VCaP (cell line): ENCODE measurements around the gene GRIN3A.
A peak's percentile ranks its signal among the peaks of the same experiment; 100 is the strongest.

Experiments
- H3K27ac ChIP-seq: fragments of 450-650 bp; 2 replicates; pipeline ENCODE4 v1.5.1; 2017
- TF ChIP-seq, protein P1 (sequence below): fragments of 450-650 bp; conservative IDR thresholded peaks from 2 replicates; pipeline ENCODE4 v1.5.1; 2017; ENCODE audit warnings: mild to moderate bottlenecking, moderate library complexity

GRIN3A gene

DNA sequence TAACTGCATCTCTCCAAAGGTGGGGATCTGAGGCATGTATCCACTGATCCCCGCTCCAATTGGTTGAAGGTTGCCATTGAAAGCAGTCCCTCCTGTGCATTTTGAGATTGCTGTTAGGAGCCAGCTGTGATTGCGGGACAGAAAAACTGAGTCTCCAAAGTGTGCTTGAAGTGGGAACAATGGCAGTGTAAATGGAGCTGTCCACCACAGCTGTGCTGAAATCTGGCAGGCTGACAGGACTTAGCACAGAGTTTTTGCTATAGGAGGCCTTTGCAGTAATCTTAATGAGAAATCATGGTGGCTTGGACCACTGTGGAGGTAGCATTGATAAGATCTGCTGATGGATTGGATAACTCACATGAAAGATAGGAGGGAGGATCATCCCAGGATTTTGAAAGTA is 201.5 kb downstream of the GRIN3A start:
- TF ChIP-seq, protein P1, sequence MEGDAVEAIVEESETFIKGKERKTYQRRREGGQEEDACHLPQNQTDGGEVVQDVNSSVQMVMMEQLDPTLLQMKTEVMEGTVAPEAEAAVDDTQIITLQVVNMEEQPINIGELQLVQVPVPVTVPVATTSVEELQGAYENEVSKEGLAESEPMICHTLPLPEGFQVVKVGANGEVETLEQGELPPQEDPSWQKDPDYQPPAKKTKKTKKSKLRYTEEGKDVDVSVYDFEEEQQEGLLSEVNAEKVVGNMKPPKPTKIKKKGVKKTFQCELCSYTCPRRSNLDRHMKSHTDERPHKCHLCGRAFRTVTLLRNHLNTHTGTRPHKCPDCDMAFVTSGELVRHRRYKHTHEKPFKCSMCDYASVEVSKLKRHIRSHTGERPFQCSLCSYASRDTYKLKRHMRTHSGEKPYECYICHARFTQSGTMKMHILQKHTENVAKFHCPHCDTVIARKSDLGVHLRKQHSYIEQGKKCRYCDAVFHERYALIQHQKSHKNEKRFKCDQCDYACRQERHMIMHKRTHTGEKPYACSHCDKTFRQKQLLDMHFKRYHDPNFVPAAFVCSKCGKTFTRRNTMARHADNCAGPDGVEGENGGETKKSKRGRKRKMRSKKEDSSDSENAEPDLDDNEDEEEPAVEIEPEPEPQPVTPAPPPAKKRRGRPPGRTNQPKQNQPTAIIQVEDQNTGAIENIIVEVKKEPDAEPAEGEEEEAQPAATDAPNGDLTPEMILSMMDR = no peak

DNA sequence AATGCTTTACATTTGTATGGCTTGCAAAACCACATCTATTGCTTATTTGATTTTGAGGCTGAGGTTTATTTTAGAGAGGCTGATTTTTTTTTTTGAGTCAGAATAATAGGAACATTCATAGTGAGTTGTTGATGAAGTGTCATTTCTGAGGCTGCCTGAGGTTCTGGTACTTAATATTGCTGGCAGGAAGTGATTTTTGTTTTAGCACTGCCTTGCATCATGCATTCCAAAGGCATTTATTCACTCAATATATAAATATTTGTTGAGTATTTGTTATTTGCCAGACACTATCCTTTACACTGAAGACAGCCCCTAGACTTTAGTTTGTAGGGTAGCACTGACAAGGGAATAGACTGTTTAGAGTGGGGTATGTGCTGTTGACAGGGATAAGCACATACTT is 202.1 kb downstream of the GRIN3A start:
- TF ChIP-seq, protein P1 = no peak

More for the DNA sequence above, 201.5 kb downstream of the GRIN3A start:
- no peak overlapping the region for H3K27ac ChIP-seq

DNA sequence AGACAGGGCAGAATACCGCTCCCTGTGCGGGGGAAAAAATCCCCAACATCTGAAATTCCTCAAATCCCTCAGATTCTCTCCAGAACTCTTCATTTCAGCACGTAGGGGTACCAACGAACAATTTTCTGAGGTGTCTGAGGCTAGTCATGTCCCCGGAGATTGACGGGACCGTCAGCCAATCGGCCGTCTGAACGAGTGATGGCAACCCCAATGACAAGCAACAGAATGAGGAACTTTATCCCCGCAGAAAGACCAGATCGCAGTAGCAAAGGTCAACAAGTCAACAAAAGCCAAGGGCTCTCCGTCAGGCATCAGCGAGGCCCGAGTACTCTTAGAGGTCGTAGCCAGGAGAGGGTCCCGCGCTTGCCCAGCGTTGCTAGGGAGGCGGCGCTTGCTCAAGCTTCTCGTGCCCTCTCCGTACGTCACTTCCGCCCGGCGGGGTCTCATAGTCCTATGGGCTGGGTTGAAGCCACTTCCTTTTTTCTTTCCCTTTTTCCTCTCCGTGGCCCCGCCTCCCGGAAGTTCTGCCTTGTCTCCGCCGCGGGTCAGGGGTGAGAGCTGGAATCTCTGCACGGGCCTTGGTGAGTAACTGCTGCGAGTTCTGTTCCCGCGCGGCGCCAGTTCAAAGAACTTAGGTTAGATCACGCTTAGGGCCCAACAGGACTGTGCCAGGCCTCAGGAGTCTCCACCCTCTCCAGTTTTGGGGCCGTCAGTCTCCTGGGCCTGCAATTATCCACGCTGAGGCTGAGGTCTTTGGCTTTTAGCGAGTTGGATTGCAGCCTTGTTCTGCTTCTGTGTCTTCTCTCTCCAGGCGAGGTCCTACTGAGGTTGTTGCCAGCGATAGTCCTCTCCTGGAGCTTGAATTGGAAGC is 204.9 kb downstream of the GRIN3A start, which contains the start of gene RNF20:
RNF20 (plus strand) TSS at position 520 of the 871 bp plus-strand sequence. CDS start 1,571 bp downstream, outside the sequence.
- peak within 1 kb of the TSS; percentile 83 for H3K27ac ChIP-seq
- TF ChIP-seq, protein P1 = no peak

More for the DNA sequence above, 202.1 kb downstream of the GRIN3A start:
- no peak overlapping the region for H3K27ac ChIP-seq

DNA sequence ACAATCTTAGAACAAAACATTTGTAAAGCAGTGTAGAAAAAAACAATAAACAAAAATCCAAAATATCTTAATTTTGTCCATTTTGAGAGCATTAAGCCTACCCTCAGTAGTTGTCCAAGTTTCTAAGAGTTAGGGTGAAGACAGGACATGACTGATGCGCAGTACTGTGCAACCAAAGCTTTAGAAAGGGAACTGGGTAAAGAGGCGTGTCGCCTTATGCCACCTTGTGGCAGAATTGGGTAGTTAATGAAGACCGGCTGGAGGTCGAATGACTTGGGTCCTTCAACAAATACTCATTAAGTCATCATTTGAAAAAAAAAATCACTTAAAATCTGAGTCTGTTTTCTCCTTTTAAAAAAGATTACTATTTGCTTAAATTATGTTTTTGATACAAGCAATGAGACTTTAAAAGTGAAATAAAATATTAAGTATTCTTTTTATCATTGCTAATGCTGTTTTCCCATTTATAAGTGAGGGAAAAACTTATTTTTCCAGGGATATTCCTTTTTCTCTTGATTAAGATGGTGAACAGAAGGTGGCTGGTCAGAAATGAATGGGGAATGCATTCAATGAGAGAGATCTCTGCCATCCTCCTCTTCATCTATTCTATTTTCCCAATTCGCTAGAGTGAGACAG is 208.3 kb downstream of the GRIN3A start:
- no peak overlapping the region for H3K27ac ChIP-seq
- TF ChIP-seq, protein P1 = peak; percentile 91

DNA sequence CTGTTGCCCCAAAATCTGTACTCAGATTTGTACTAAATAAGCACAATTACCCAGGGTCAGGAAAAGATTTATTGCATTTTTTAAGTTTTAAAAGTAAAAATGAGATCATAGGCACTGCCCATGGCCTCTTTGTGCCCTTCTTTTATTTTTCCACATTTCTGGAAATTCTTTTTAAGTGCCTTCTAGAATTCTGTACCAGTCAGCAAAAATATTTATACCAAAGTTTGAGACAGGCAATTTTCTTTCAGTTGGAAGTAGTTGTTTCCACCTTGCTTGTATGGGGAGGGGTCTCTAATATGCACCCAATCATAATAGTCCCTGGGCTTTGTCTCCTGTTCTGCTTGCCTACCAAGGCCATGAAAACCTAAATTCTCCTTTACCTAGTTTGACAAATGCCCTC is 210.4 kb downstream of the GRIN3A start:
- H3K27ac ChIP-seq = no peak overlapping the region
- TF ChIP-seq, protein P1 = no peak

DNA sequence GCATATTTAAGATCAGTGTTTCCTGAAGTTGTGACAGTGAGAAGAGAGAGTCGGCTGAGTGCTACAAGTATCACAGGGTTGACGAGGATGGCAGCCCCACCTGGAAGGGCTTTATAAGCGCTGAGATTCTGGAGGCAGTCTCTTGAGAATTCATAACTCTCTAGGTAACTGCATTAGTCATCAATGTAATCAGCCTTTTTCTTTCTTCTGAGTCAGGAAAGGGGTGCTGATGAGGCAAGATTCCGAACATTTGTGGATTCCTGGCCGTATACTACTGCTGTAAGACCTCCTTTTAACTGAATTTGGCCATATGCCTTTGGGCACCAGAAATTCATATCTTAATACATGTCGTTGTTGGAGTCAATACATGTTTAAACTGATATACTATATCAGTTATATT is 211.4 kb downstream of the GRIN3A start:
- TF ChIP-seq, protein P1 = no peak
- H3K27ac ChIP-seq = no peak overlapping the region

DNA sequence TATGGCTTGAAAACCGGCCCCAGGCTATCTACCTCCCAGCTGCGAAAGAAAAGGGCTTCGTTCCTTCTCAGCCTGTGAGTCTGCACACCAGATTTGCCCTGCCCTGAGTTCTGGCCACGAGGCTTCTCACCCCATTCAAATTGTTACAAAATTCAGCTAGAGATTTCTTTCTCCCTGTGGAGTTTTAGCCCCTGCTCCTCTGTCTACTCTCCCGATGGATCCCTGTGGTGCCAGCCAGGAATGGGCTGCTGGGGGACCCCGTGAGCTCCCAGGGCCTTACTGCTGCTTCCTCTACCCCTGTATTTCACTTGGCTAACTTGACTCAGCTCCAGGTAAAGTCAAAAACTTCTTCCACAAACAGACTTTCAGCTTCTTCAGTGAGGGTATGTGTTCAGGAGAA is 214.1 kb downstream of the GRIN3A start:
- TF ChIP-seq, protein P1 = no peak
- H3K27ac ChIP-seq = no peak overlapping the region
